Endothelial cell of umbilical vein (primary cell): ENCODE measurements around the gene FAM181A. TPM values are rescaled to one million over a fixed set of nuclear protein-coding genes. Genes with fewer than 3 reads are reported as not detected.

Experiments
- BruUV-seq: library from RNA; stranded (reverse); fragments of 400-500 nt; replicated peaks from 2 replicates; lab custom pipeline; 2021; lab: Mats Ljungman, UMichigan
- CTCF ChIA-PET: fragments of 300-600, 350-600 bp; sonication (Branson Sonifier 250); formaldehyde crosslinking; loops from one replicate; lab custom pipeline; 2021; ENCODE audit warnings: antibody characterized with exemption, inconsistent platforms; lab: Charles Lee
- POLR2A ChIA-PET: fragments of 300-600, 350-600 bp; sonication (Branson Sonifier 250); formaldehyde crosslinking; loops from one replicate; lab custom pipeline; 2021; ENCODE audit warnings: antibody characterized with exemption, inconsistent platforms; lab: Charles Lee
- DNase-seq: peaks from one replicate; pipeline ENCODE4 v3.0.0-alpha.2; 2011; ENCODE audit warnings: low read depth, low spot score
- FAIRE-seq: peaks from 2 replicates; lab custom pipeline; 2011; peaks lifted over from hg19 to GRCh38; lab: Jason Lieb, UNC
- H2AFZ ChIP-seq: 2 replicates; pipeline ENCODE4 v1.6.0; 2012; ENCODE audit warnings: low read depth, low read length, control low read depth, inconsistent platforms
- H3K27ac ChIP-seq: 2 replicates; pipeline ENCODE4 v1.5.1; 2011; ENCODE audit warnings: low read depth, mild to moderate bottlenecking, control low read depth, low read length, moderate library complexity; ENCODE audit not compliant: insufficient read depth
- H3K27me3 ChIP-seq, 2 experiments: 2 replicates each; pipeline versions ENCODE4 v1.6.0 to v1.6.1; 2011; ENCODE audit warnings: low read length in 2 of 2, mixed read lengths in 1 of 2; ENCODE audit not compliant: control insufficient read depth in 2 of 2, insufficient read depth in 2 of 2
- H3K36me3 ChIP-seq, 2 experiments: 2 replicates in 1 of 2; 3 replicates in 1 of 2; pipeline ENCODE4 v1.5.1; 2011; ENCODE audit warnings: low read length in 2 of 2, mild to moderate bottlenecking in 1 of 2, moderate library complexity in 1 of 2; ENCODE audit not compliant: control insufficient read depth in 2 of 2, insufficient read depth in 2 of 2; ENCODE audit errors: extremely low read depth in 1 of 2
- H3K4me1 ChIP-seq: 3 replicates; pipeline ENCODE4 v1.5.1; 2011; ENCODE audit warnings: mild to moderate bottlenecking, low read length; ENCODE audit not compliant: control insufficient read depth, insufficient read depth; ENCODE audit errors: extremely low read depth
- H3K4me2 ChIP-seq: 2 replicates; pipeline ENCODE4 v1.6.1; 2011; ENCODE audit warnings: low read length, control low read depth, mixed read lengths; ENCODE audit not compliant: insufficient read depth
- H3K4me3 ChIP-seq, 3 experiments: fragments of 200-600 bp in 1 of 3; sonication (generic), shearing (Covaris generic) in 1 of 3; replicated peaks in 1 of 3; 2 replicates each; pipeline ENCODE4 v1.5.1; 2011 to 2016; ENCODE audit warnings: control low read depth in 3 of 3, low read length in 3 of 3, mild to moderate bottlenecking in 2 of 3, inconsistent platforms in 1 of 3, low read depth in 1 of 3, moderate library complexity in 1 of 3; ENCODE audit not compliant: insufficient read depth in 1 of 3
- H3K79me2 ChIP-seq: 2 replicates; pipeline ENCODE4 v1.6.0; 2012; ENCODE audit warnings: low read length, inconsistent platforms; ENCODE audit not compliant: control insufficient read depth, insufficient read depth
- H3K9ac ChIP-seq: replicated peaks from 2 replicates; pipeline ENCODE3; 2011; ENCODE audit warnings: low read length, control low read depth; ENCODE audit not compliant: insufficient read depth; ENCODE audit errors: extremely low read depth
- H3K9me1 ChIP-seq: replicated peaks from 3 replicates; pipeline ENCODE4 v1.6.0; 2011; ENCODE audit warnings: mild to moderate bottlenecking, low read length; ENCODE audit not compliant: control insufficient read depth, insufficient read depth; ENCODE audit errors: extremely low read depth
- H3K9me3 ChIP-seq: replicated peaks from 2 replicates; pipeline ENCODE4 v1.5.1; 2012; ENCODE audit warnings: low read length, inconsistent platforms; ENCODE audit not compliant: control insufficient read depth, insufficient read depth
- H4K20me1 ChIP-seq: replicated peaks from 2 replicates; pipeline ENCODE3; 2011; ENCODE audit warnings: mild to moderate bottlenecking, low read length; ENCODE audit not compliant: control insufficient read depth, insufficient read depth; ENCODE audit errors: extremely low read depth
- EZH2 ChIP-seq: IDR thresholded peaks from 2 replicates; pipeline ENCODE4 v1.6.1; 2012; ENCODE audit warnings: borderline replicate concordance, low read depth, mild to moderate bottlenecking, moderate library complexity, low read length, inconsistent platforms; ENCODE audit not compliant: severe bottlenecking
- FOS ChIP-seq: IDR thresholded peaks from 2 replicates; pipeline ENCODE4 v1.6.1; 2011; ENCODE audit warnings: mild to moderate bottlenecking, low read length, moderate library complexity, borderline replicate concordance; ENCODE audit not compliant: insufficient read depth
- GATA2 ChIP-seq: IDR thresholded peaks from 2 replicates; pipeline ENCODE4 v1.7.0; 2011; ENCODE audit warnings: low read depth, mild to moderate bottlenecking, moderate library complexity, mixed read lengths, low read length; ENCODE audit not compliant: insufficient read length, insufficient read depth
- JUN ChIP-seq: IDR thresholded peaks from 2 replicates; pipeline ENCODE4 v1.6.1; 2011; ENCODE audit warnings: borderline replicate concordance, low read depth; ENCODE audit not compliant: insufficient read length, insufficient read depth
- MYC ChIP-seq: IDR thresholded peaks from one replicate; pipeline ENCODE4 v1.6.1; 2011; ENCODE audit warnings: mild to moderate bottlenecking, low read depth, low read length
- POLR2A ChIP-seq: IDR thresholded peaks from 2 replicates; pipeline ENCODE4 v1.6.1; 2012; ENCODE audit warnings: low read depth, mild to moderate bottlenecking, control low read depth, low read length
- POLR2AphosphoS5 ChIP-seq: IDR thresholded peaks from 2 replicates; pipeline ENCODE4 v1.6.1; 2012; ENCODE audit warnings: low read depth, mild to moderate bottlenecking, control low read depth, low read length, moderate library complexity; ENCODE audit not compliant: insufficient read depth
- dilution Hi-C: fragments of 300-500 bp; cut with MboI; formaldehyde crosslinking; loops from one replicate; pipeline ENCODE4 v1.15.0; 2019; ENCODE audit warnings: low sequenced_read_pairs; ENCODE audit not compliant: extremely low pct_ligation_motif_present
- intact Hi-C: fragments of 100-400 bp; cut with micrococcal nuclease; formaldehyde crosslinking; loops from one replicate; pipeline ENCODE4 v1.10.0; 2022
- polyA plus RNA-seq, 4 experiments: library from polyadenylated mRNA; depleted of rRNA in 3 of 4; stranded (reverse) in 3 of 4; unstranded in 1 of 4; fragments of >200 nt; gene quantifications; 2 replicates each; pipeline versions ENCODE4 v1.2.1 to v1.2.3, GENCODE V29; 2011 to 2012; ENCODE audit warnings: missing spikeins in 1 of 4
- total RNA-seq: library from RNA; stranded (reverse); gene quantifications from 2 replicates; pipeline ENCODE4 v1.2.3, GENCODE V29; 2021
- TF ChIP-seq, protein P1 (sequence below), 2 donors: IDR thresholded peaks; 1 replicate in 1 of 2; 2 replicates in 1 of 2; pipeline ENCODE4 v1.5.1; 2011; ENCODE audit warnings: low read length in 2 of 2, mild to moderate bottlenecking in 2 of 2, moderate library complexity in 2 of 2, control low read depth in 1 of 2, inconsistent platforms in 1 of 2, low read depth in 1 of 2; ENCODE audit not compliant: insufficient read depth in 1 of 2; ENCODE audit errors: extremely low read depth in 1 of 2
- TF ChIP-seq, protein P2 (sequence below): IDR thresholded peaks from 2 replicates; pipeline ENCODE4 v1.6.1; 2011; ENCODE audit not compliant: insufficient read depth, insufficient read length

The FAM181A gene
- total and polyA plus RNA-seq, 2 donors (not counting 3 experiments of a cell fraction or from before 2014, with no cell fraction given) = not detected

DNA sequence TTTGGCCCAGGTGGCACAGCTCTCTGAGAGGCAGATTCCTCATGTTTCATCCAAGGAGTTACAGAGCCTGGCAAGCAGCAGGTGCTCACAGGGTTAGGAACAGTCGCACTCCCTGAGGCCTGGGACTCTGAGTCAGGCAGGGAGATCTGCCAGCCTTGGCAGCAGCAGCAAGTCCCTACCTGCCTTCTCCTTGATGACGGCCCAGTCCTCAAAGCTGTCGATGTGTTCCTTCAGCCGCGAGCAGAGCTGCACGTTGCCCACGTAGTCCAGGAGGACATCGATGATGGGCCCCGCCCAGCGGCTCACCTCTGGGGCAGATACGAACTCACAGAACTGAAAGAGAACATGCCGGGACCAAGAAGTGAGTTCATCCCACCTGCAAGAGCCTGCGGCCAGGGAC is 10.4 kb downstream of the FAM181A start:
- no peak for FAIRE-seq
- CTCF ChIA-PET = interaction anchor here (0.6 to 10.0 kb wide), 5 partner anchors 10 to 199 kb away, joined by 3 to 368 read pairs (median 5); partner anchors contain the start of gene CCDC197
- intact Hi-C loops = no loop called here

DNA sequence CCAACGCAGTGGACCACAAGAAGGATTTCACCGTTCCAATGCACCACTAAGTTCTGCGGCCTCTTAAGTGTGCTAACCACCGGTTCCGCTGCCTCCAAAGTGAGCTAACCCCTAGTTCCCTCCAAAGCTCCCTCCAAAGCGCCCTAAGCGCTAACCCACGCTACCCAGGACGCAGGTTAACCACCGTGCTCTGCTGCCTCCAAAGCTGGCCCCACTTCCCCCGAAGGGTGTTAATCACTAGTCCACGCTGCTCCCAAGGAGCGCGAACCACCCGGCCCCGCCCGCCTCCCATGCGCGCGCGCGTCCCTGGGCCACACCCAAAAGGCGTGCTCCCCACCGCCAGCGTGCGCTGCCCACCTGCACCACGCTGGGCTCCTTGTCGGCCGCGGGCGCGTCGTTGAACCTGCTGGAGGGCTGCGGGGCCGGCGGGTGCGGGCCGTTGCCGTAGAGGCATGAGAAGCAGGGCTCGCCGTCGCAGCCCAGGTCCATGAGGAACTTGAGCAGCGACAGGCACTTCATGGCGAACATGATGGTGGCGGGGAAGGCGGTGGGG is 11.7 kb downstream of the FAM181A start:
- FAIRE-seq = no peak
- no peak overlapping the region for H3K4me3 ChIP-seq
- dilution Hi-C loops (no loop called here), intact Hi-C loops (loop anchor here (1.0 kb wide), 3 partner anchors 62 to 241 kb away; no protein-coding TSS in a partner anchor)
- H3K27ac ChIP-seq = no peak overlapping the region
- BruUV-seq = no TSS peak
- no peak overlapping the region for H3K9ac ChIP-seq
- CTCF ChIA-PET = interaction anchor here (1.2 to 10.0 kb wide), 9 partner anchors 7 to 198 kb away, joined by 3 to 368 read pairs (median 19); partner anchors contain the start of genes CCDC197 and IFI27L2
- POLR2A ChIA-PET = no interaction called here
- H3K36me3 ChIP-seq = no peaks in the 10 kb centered on the region
- H4K20me1 ChIP-seq = no peaks in the 10 kb centered on the region
- TF ChIP-seq, protein P1, sequence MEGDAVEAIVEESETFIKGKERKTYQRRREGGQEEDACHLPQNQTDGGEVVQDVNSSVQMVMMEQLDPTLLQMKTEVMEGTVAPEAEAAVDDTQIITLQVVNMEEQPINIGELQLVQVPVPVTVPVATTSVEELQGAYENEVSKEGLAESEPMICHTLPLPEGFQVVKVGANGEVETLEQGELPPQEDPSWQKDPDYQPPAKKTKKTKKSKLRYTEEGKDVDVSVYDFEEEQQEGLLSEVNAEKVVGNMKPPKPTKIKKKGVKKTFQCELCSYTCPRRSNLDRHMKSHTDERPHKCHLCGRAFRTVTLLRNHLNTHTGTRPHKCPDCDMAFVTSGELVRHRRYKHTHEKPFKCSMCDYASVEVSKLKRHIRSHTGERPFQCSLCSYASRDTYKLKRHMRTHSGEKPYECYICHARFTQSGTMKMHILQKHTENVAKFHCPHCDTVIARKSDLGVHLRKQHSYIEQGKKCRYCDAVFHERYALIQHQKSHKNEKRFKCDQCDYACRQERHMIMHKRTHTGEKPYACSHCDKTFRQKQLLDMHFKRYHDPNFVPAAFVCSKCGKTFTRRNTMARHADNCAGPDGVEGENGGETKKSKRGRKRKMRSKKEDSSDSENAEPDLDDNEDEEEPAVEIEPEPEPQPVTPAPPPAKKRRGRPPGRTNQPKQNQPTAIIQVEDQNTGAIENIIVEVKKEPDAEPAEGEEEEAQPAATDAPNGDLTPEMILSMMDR (IDR thresholded peaks at IDR 0.05; ENCODE audit: extremely low read depth in 1 of 2, insufficient read depth in 1 of 2, low read depth in 1 of 2, low read length in 2 of 2) = no peak
- TF ChIP-seq POLR2A (no peak), POLR2AphosphoS5 (no peak), EZH2 (no peak), GATA2 (no peak), MYC (no peak), FOS (no peak), JUN (no peak)
- TF ChIP-seq, protein P2, sequence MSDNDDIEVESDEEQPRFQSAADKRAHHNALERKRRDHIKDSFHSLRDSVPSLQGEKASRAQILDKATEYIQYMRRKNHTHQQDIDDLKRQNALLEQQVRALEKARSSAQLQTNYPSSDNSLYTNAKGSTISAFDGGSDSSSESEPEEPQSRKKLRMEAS = no peak
- H3K4me1 ChIP-seq = no peaks in the 10 kb centered on the region
- DNase-seq = no peak
- H3K27me3 ChIP-seq = peaks cover 0 to 3% of the 10 kb centered on the region in 2 experiments
- no peaks in the 10 kb centered on the region for H3K9me3 ChIP-seq
- H3K9me1 ChIP-seq = no peaks in the 10 kb centered on the region
- no peaks in the 10 kb centered on the region for H3K79me2 ChIP-seq
- peak overlapping the region; percentile 78 for H2AFZ ChIP-seq
- H3K4me2 ChIP-seq = no peak overlapping the region

More for the DNA sequence above, 10.4 kb downstream of the FAM181A start:
- Histone ChIP-seq H3K9ac (no peak overlapping the region), H2AFZ (no peak overlapping the region), H3K4me3 (no peak overlapping the region), H3K27ac (no peak overlapping the region), H4K20me1 (no peaks in the 10 kb centered on the region), H3K4me2 (no peak overlapping the region), H3K79me2 (no peaks in the 10 kb centered on the region), H3K27me3 (peaks cover 0 to 3% of the 10 kb centered on the region in 2 experiments), H3K9me1 (no peaks in the 10 kb centered on the region), H3K36me3 (no peaks in the 10 kb centered on the region), H3K4me1 (no peaks in the 10 kb centered on the region), H3K9me3 (no peaks in the 10 kb centered on the region)
- TF ChIP-seq, protein P1 (IDR thresholded peaks at IDR 0.05; ENCODE audit: extremely low read depth in 1 of 2, insufficient read depth in 1 of 2, low read depth in 1 of 2, low read length in 2 of 2) = no peak
- TF ChIP-seq JUN (no peak), POLR2AphosphoS5 (no peak)
- BruUV-seq = no TSS peak
- no peak for DNase-seq
- POLR2A ChIA-PET = interaction anchor here (0.7 kb wide), 1 partner anchor 11 kb away, joined by 4 read pairs; no protein-coding TSS in a partner anchor
- dilution Hi-C loops = no loop called here
